ENCODE data around the gene AHCYL1. TPM values are rescaled to one million over a fixed set of nuclear protein-coding genes. Genes with fewer than 3 reads are reported as not detected.

Gene AHCYL1
- total RNA-seq, 6 experiments from 2014 or later, result 51.4 to 77.5 (median 56.0) TPM

Other genes starting within 250 kb of the AHCYL1 start
- gene GSTM3, start 243.7 kb upstream of the AHCYL1 start, total RNA-seq, result 10 to 100 TPM in 3 of 6 experiments, 1 to 10 TPM in 3; 1.2 to 19.2 (median 10.6) TPM
- gene EPS8L3, start 220.8 kb upstream of the AHCYL1 start, total RNA-seq, result 1 to 10 TPM in 3 of 6 experiments, not detected in 3; 3.2 to 4.7 (median 3.3) TPM
- 10 to 100 TPM in 5 of 6 experiments, 1 to 10 TPM in 1; 4.8 to 44.1 (median 22.0) TPM for gene CSF1, start 73.9 kb upstream of the AHCYL1 start, total RNA-seq
- gene STRIP1, start 49.9 kb downstream of the AHCYL1 start, total RNA-seq, result 10 to 100 TPM in 5 of 6 experiments, 1 to 10 TPM in 1; 9.9 to 15.5 (median 12.4) TPM
- gene ALX3, start 85.9 kb downstream of the AHCYL1 start, total RNA-seq, result not detected
- gene UBL4B, start 127.7 kb downstream of the AHCYL1 start, total RNA-seq, result not detected
- not detected for gene SLC6A17, start 165.7 kb downstream of the AHCYL1 start, total RNA-seq
- 1 to 10 TPM in 4 of 6 experiments, under 1 TPM in 2; 0.37 to 4.4 (median 1.7) TPM for gene KCNC4, start 225.5 kb downstream of the AHCYL1 start, total RNA-seq